ENCODE data around the gene DTNB. TPM values are rescaled to one million over a fixed set of nuclear protein-coding genes. Genes with fewer than 3 reads are reported as not detected.

Gene DTNB
- polyA plus RNA-seq, 1 of the 3 experiments (the other 2 are of a cell fraction): 15.3 TPM

DNA sequence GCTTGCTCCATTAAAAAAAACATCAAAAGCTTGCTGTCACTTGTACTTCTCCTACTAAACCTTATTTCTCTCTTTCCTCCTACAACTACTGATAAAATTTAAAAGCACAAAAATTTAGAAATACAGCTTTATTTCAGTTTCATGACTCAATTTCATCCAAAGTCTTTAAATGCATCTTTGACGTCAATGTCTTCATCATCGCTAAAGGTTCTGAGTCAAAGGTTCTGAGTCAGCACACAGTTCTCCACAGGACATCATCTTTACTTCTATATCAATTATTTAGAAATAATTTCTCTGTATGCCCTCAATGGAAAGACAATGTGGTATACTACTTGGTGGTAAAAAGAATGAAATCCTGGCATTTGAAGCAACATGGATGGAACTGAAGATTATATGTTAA, 167.8 kb downstream of the DTNB start:
- Histone ChIP-seq H3K36me3 (replicated peaks in 1 of 2; ENCODE audit: control insufficient read depth in 1 of 2, insufficient read depth in 2 of 2, low read length in 1 of 2) (no peaks in the 10 kb centered on the region), H3K4me3 (ENCODE audit: low read depth in 2 of 2, low read length in 1 of 2) (no peak overlapping the region), H3K9me2 (no peaks in the 10 kb centered on the region), H4K20me1 (ENCODE audit: insufficient read depth) (no peaks in the 10 kb centered on the region), H3K79me2 (ENCODE audit: insufficient read depth) (no peaks in the 10 kb centered on the region), H3K4me2 (no peak overlapping the region), H3K9me3 (no peaks in the 10 kb centered on the region), H3K27ac (ENCODE audit: low read depth in 2 of 2, low read length in 1 of 2) (no peak overlapping the region), H3F3A (replicated peaks; ENCODE audit: insufficient read depth) (no peaks in the 10 kb centered on the region), H3K27me3 (ENCODE audit: insufficient read depth) (no peaks in the 10 kb centered on the region), H3K9ac (no peak overlapping the region), H3K4me1 (ENCODE audit: control insufficient read depth in 1 of 2, insufficient read depth in 2 of 2, low read depth in 1 of 2, low read length in 1 of 2) (no peaks in the 10 kb centered on the region), H2AFZ (ENCODE audit: low read depth) (no peak overlapping the region)
- DNase-seq: no peak
- ChIA-PET POLR2A (no interaction called here), CTCF (interaction anchor here (1.0 kb wide), 1 partner anchor 163 kb away, joined by 5 read pairs; the partner anchor contains the start of gene DNMT3A)
- WGBS (ENCODE audit: low lambda C conversion rate): 81% methylated on average over 2 of the region's 2 CpGs
- TF ChIP-seq TCF12 (IDR thresholded peaks at IDR 0.05) (no peak), SIN3A (IDR thresholded peaks at IDR 0.05; ENCODE audit: borderline replicate concordance, low read depth, low read length) (no peak), TEAD4 (IDR thresholded peaks at IDR 0.05; ENCODE audit: borderline replicate concordance, insufficient read depth) (no peak), FOXM1 (IDR thresholded peaks at IDR 0.05; ENCODE audit: low read depth) (no peak), NRF1 (IDR thresholded peaks at IDR 0.05; ENCODE audit: low read depth, low read length) (no peak), TAF1 (IDR thresholded peaks at IDR 0.05; ENCODE audit: borderline replicate concordance, low read depth, low read length) (no peak), EP300 (IDR thresholded peaks at IDR 0.05; ENCODE audit: borderline replicate concordance in 1 of 2, low read depth in 1 of 2, low read length in 1 of 2) (no peak), NFIC (IDR thresholded peaks at IDR 0.05; ENCODE audit: borderline replicate concordance) (no peak), REST (IDR thresholded peaks at IDR 0.05; ENCODE audit: low read depth, low read length) (no peak), CTCF (IDR thresholded peaks at IDR 0.05) (no peak)
- TF ChIP-seq, protein P1, sequence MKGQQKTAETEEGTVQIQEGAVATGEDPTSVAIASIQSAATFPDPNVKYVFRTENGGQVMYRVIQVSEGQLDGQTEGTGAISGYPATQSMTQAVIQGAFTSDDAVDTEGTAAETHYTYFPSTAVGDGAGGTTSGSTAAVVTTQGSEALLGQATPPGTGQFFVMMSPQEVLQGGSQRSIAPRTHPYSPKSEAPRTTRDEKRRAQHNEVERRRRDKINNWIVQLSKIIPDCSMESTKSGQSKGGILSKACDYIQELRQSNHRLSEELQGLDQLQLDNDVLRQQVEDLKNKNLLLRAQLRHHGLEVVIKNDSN (IDR thresholded peaks at IDR 0.05; ENCODE audit: borderline replicate concordance, low read depth): no peak

DNA sequence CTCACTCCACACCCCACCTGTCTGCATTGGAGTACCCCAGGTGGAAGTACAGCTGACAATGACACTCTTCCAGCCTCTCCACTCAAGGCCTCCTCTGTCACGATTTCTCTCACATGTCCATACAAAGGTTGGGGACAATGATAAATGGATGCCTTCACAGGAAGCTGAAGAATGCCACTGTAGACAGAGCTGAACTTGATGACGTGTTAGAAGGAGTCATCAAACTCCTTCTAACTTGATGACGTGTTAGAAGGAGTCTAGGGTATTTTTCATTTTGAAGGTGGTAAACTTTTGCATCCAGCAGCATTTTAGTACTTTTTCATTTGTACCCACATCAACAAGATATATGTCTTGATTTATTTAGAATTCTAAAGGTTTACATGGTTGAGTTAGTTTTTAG, 168.2 kb downstream of the DTNB start:
- no peaks in the 10 kb centered on the region for H4K20me1 ChIP-seq (ENCODE audit: insufficient read depth)
- no peak overlapping the region for H3K27ac ChIP-seq (ENCODE audit: low read depth in 2 of 2, low read length in 1 of 2)
- ChIA-PET POLR2A (no interaction called here), CTCF (interaction anchor here (1.0 kb wide), 1 partner anchor 163 kb away, joined by 5 read pairs; the partner anchor contains the start of gene DNMT3A)
- no peak overlapping the region for H3K4me3 ChIP-seq (ENCODE audit: low read depth in 2 of 2, low read length in 1 of 2)
- H3K4me1 ChIP-seq (ENCODE audit: control insufficient read depth in 1 of 2, insufficient read depth in 2 of 2, low read depth in 1 of 2, low read length in 1 of 2): no peaks in the 10 kb centered on the region
- no peaks in the 10 kb centered on the region for H3K79me2 ChIP-seq (ENCODE audit: insufficient read depth)
- no peaks in the 10 kb centered on the region for H3K36me3 ChIP-seq (replicated peaks in 1 of 2; ENCODE audit: control insufficient read depth in 1 of 2, insufficient read depth in 2 of 2, low read length in 1 of 2)
- WGBS (ENCODE audit: low lambda C conversion rate): 96% methylated on average over 3 of the region's 3 CpGs
- H3F3A ChIP-seq (replicated peaks; ENCODE audit: insufficient read depth): no peaks in the 10 kb centered on the region
- H3K9me3 ChIP-seq: no peaks in the 10 kb centered on the region
- no peak overlapping the region for H3K4me2 ChIP-seq
- no peaks in the 10 kb centered on the region for H3K27me3 ChIP-seq (ENCODE audit: insufficient read depth)
- no peak overlapping the region for H3K9ac ChIP-seq
- no peaks in the 10 kb centered on the region for H3K9me2 ChIP-seq
- DNase-seq: no peak
- H2AFZ ChIP-seq (ENCODE audit: low read depth): no peak overlapping the region
- TF ChIP-seq FOXJ3 (CRISPR knock-in tag; IDR thresholded peaks at IDR 0.05): no peak
- TF ChIP-seq GABPA (IDR thresholded peaks at IDR 0.05; ENCODE audit: low read depth): no peak
- no peak for TF ChIP-seq CHD2 (IDR thresholded peaks at IDR 0.05; ENCODE audit: low read length, partially characterized antibody)
- TF ChIP-seq, protein P2, sequence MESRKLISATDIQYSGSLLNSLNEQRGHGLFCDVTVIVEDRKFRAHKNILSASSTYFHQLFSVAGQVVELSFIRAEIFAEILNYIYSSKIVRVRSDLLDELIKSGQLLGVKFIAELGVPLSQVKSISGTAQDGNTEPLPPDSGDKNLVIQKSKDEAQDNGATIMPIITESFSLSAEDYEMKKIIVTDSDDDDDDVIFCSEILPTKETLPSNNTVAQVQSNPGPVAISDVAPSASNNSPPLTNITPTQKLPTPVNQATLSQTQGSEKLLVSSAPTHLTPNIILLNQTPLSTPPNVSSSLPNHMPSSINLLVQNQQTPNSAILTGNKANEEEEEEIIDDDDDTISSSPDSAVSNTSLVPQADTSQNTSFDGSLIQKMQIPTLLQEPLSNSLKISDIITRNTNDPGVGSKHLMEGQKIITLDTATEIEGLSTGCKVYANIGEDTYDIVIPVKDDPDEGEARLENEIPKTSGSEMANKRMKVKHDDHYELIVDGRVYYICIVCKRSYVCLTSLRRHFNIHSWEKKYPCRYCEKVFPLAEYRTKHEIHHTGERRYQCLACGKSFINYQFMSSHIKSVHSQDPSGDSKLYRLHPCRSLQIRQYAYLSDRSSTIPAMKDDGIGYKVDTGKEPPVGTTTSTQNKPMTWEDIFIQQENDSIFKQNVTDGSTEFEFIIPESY (IDR thresholded peaks at IDR 0.05; ENCODE audit: borderline replicate concordance, low read depth): no peak
- no peak for TF ChIP-seq GATA2 (CRISPR knock-in tag; IDR thresholded peaks at IDR 0.05)
- TF ChIP-seq TAF1 (IDR thresholded peaks at IDR 0.05; ENCODE audit: borderline replicate concordance, low read depth, low read length): no peak
- no peak for TF ChIP-seq ELF1 (IDR thresholded peaks at IDR 0.05)
- TF ChIP-seq, protein P3, sequence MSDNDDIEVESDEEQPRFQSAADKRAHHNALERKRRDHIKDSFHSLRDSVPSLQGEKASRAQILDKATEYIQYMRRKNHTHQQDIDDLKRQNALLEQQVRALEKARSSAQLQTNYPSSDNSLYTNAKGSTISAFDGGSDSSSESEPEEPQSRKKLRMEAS (IDR thresholded peaks at IDR 0.05; ENCODE audit: low read depth): no peak

Data from SK-N-SH (cell line).